K562 (cell line): ENCODE data around the gene WHAMM. TPM values are rescaled to one million over a fixed set of nuclear protein-coding genes. Genes with fewer than 3 reads are reported as not detected.

ENCODE experiments used
- CBX5 ChIP-seq: IDR thresholded peaks from 2 replicates; pipeline ENCODE4 v1.6.1; 2014; ENCODE audit warnings: low read depth, borderline replicate concordance
- CREB1 ChIP-seq, 2 experiments: sonication (generic) in 1 of 2; formaldehyde crosslinking in 1 of 2; IDR thresholded peaks; 2 replicates each; pipeline versions ENCODE4 v1.6.1 to v1.8.0; 2012 to 2022; ENCODE audit warnings: inconsistent platforms in 1 of 2, mild to moderate bottlenecking in 1 of 2, missing genetic modification reagents in 1 of 2, moderate library complexity in 1 of 2
- CTCFL ChIP-seq: IDR thresholded peaks from 2 replicates; pipeline ENCODE4 v1.6.1; 2011; ENCODE audit warnings: borderline replicate concordance, low read depth, mild to moderate bottlenecking, moderate library complexity, low read length; ENCODE audit not compliant: insufficient read depth, poor library complexity, severe bottlenecking
- GATAD2A ChIP-seq: fragments of 450-650 bp; IDR thresholded peaks from 2 replicates; pipeline ENCODE4 v1.6.1; 2017
- MCM7 ChIP-seq, 2 experiments: fragments of 450-650 bp; IDR thresholded peaks; 2 replicates each; pipeline ENCODE4 v1.6.1; 2016 to 2018
- MNT ChIP-seq, 2 experiments: fragments of 450-650 bp; conservative IDR thresholded peaks; 2 replicates each; pipeline ENCODE4 v1.6.1; 2017; ENCODE audit warnings: mild to moderate bottlenecking in 2 of 2, moderate library complexity in 2 of 2
- NFATC3 ChIP-seq: fragments of 450-650 bp; IDR thresholded peaks from 2 replicates; pipeline ENCODE4 v1.6.1; 2017; ENCODE audit warnings: mild to moderate bottlenecking
- PATZ1 ChIP-seq: fragments of 250-450 bp; sonication (Bioruptor Pico); IDR thresholded peaks from 2 replicates; pipeline ENCODE4 v1.5.0; 2020; ENCODE audit warnings: mild to moderate bottlenecking, borderline replicate concordance
- RBM17 ChIP-seq: fragments of 200-400 bp; formaldehyde crosslinking; IDR thresholded peaks from 2 replicates; pipeline ENCODE4 v1.6.1; 2017; ENCODE audit warnings: low read depth, mild to moderate bottlenecking, low read length, borderline replicate concordance
- SIN3B ChIP-seq: fragments of 450-650 bp; IDR thresholded peaks from 2 replicates; pipeline ENCODE4 v1.6.1; 2017; ENCODE audit warnings: low read depth, mild to moderate bottlenecking, moderate library complexity
- THAP12 ChIP-seq: fragments of 250-450 bp; sonication (Bioruptor Pico); IDR thresholded peaks from 2 replicates; pipeline ENCODE4 v1.9.0; 2021; ENCODE audit warnings: mild to moderate bottlenecking, inconsistent platforms
- VEZF1 ChIP-seq: fragments of 200-800 bp; sonication (Bioruptor generic); IDR thresholded peaks from 2 replicates; pipeline ENCODE4 v1.6.1; 2017; ENCODE audit warnings: missing genetic modification characterization, missing compliant biosample characterization
- XRCC3 ChIP-seq: fragments of 450-650 bp; IDR thresholded peaks from 2 replicates; pipeline ENCODE4 v1.6.1; 2017; ENCODE audit warnings: mild to moderate bottlenecking, moderate library complexity
- ZBTB2 ChIP-seq: fragments of 450-650 bp; IDR thresholded peaks from 2 replicates; pipeline ENCODE4 v1.6.1; 2016; ENCODE audit warnings: antibody characterized with exemption
- polyA plus RNA-seq, 8 experiments: library from polyadenylated mRNA; depleted of rRNA in 4 of 8; stranded (reverse) in 5 of 8; unstranded in 3 of 8; fragments of >200 nt; fragmentation: Nextera tagmentation in 2 of 8; fragmentation: Illumina TruSeq in 1 of 8; extraction: Ambion mirVana in 2 of 8; extraction: Trizol in 1 of 8; gene quantifications; 2 replicates each; pipeline versions ENCODE4 v1.2.1 to v1.2.3, GENCODE V29; 2011 to 2014; ENCODE audit warnings: inconsistent platforms in 1 of 8, missing spikeins in 1 of 8
- total RNA-seq, 7 experiments: library from RNA; depleted of rRNA in 6 of 7; stranded (reverse); fragments of >200 nt in 6 of 7; fragmentation: Illumina TruSeq in 2 of 7; extraction: Trizol in 2 of 7; gene quantifications; 2 replicates each; pipeline versions ENCODE4 v1.2.1 to v1.2.3, GENCODE V29; 2011 to 2021; ENCODE audit warnings: low replicate concordance in 1 of 7

WHAMM gene
- total and polyA plus RNA-seq, 9 of the 15 experiments (the other 6 are each of a cell fraction or from before 2014, with no cell fraction given): 2.0 to 4.8 (median 3.6) TPM

GRCh38 chr15:82849556-82850512 lies 40.4 kb downstream of the WHAMM start (continued):
- TF ChIP-seq CTCFL (peak; percentile 2), MCM7 (IDR thresholded peaks at IDR 0.05) (no peak), SIN3B (peak; percentile 21; the same call in 1 of the 2 replicates), CBX5 (0 out of 2 replicates have a peak, but pooled peaks have one; percentile 25), GATAD2A (peak; percentile 23; the same call in 1 of the 2 replicates), ZBTB2 (peak; percentile 51), NFATC3 (no peak), VEZF1 (CRISPR knock-in tag) (peak; percentile 88), CREB1 (IDR thresholded peaks at IDR 0.05) (peak; percentile 73), CREB1 (CRISPR knock-in tag; IDR thresholded peaks at IDR 0.05) (no peak), RBM17 (no peak), MNT (conservative IDR thresholded peaks at IDR 0.05) (peak in 1 of 2 experiments; percentile 69; a peak in 3 of 4 replicates), XRCC3 (no peak), THAP12 (CRISPR knock-in tag) (no peak; the same call in 1 of the 2 replicates), PATZ1 (CRISPR knock-in tag) (no peak)
